Uterus (tissue), 2 donors: ENCODE results near the gene SMIM1.

Source experiments
- CTCF ChIP-seq, 4 experiments: fragments of 200-600 bp in 2 of 4; fragments of 450-650 bp in 2 of 4; sonication (generic) in 2 of 4; IDR thresholded peaks; one replicate each; pipeline ENCODE4 v1.5.1; 2016 to 2019; ENCODE audit warnings: antibody characterized with exemption in 4 of 4, mild to moderate bottlenecking in 2 of 4, moderate library complexity in 1 of 4
- POLR2A ChIP-seq, 2 donors: fragments of 450-650 bp; IDR thresholded peaks; one replicate each; pipeline ENCODE4 v1.6.1; 2016; ENCODE audit warnings: antibody characterized with exemption in 2 of 2, mild to moderate bottlenecking in 1 of 2, moderate library complexity in 1 of 2

- TF ChIP-seq POLR2A (IDR thresholded peaks at IDR 0.05) (no peak), CTCF (IDR thresholded peaks at IDR 0.05) (no peak)
These were observed 9.0 kb upstream of the SMIM1 start for GRCh38 chr1:3763351-3764125.
